GM21619 (cell line): ENCODE data around the gene MYT1.
"Not testable (repeated sequence)": the region's sequence is repeated elsewhere in the genome, so short reads cannot be mapped to it uniquely, and the experiment has no call there.

ENCODE experiments used
- ATAC-seq: cut with Tn5 transposase; IDR thresholded peaks from one replicate; pipeline ENCODE4 v1.9.1; 2021; ENCODE audit not compliant: unreplicated experiment

MYT1 gene

GRCh38 chr20:64258071-64258823 lies 94.0 kb downstream of the MYT1 start:
- ATAC-seq, result no peak

DNA sequence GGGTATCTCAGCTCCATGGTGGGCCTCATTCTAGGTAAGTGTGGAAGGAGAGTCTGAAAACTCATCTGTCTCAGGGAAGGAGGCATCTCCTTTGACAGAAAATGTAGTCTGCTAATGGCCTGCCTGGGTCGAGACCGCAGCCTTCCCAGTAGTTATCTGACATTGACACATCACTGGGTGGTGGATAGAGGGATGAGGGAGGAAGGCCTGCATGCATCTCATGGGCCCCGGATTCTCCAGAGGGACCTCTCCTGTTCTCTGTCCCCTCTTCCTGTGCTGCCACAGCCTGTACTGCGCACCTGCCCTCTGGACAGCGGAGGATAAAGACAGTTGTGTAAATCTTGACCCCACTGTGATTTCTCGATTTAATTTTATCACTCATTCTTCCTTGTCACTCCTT lies 96.0 kb downstream of the MYT1 start:
- ATAC-seq, result no peak

- ATAC-seq, result no peak
Observed at GRCh38 chr20:64261138-64261537, 96.9 kb downstream of the MYT1 start.

- no peak for ATAC-seq
Observed at GRCh38 chr20:64264091-64264490, 99.8 kb downstream of the MYT1 start.

DNA sequence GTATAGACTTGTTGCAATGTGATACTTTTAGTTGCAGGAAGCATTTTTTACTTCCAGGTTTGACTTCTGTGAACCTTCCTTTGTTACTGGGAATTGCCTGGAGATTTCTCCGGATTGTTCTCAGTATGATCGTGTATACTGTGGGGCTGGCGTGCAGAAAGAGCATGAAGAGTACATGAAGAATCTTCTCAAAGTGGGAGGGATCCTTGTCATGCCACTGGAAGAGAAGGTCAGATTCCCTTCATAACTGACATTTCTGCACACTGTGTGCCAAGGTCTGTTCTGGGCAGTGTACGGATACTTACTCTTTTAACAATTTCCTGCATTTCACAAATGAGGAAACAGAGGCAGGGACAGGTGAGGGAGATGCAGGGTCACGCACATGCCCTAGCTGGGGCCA lies 100.9 kb downstream of the MYT1 start:
- ATAC-seq, result no peak

- ATAC-seq, result no peak
Observed at GRCh38 chr20:64266988-64267387, 102.7 kb downstream of the MYT1 start.

GRCh38 chr20:64268174-64268573 lies 103.9 kb downstream of the MYT1 start:
- ATAC-seq, result no peak

- ATAC-seq, result no peak
Observed at GRCh38 chr20:64269604-64270411, 105.6 kb downstream of the MYT1 start.

- no peak for ATAC-seq
Observed at GRCh38 chr20:64271636-64272035, 107.4 kb downstream of the MYT1 start.

- no peak for ATAC-seq
Observed at GRCh38 chr20:64273109-64273508, 108.9 kb downstream of the MYT1 start.

GRCh38 chr20:64276817-64277216 lies 112.6 kb downstream of the MYT1 start:
- ATAC-seq, result no peak

DNA sequence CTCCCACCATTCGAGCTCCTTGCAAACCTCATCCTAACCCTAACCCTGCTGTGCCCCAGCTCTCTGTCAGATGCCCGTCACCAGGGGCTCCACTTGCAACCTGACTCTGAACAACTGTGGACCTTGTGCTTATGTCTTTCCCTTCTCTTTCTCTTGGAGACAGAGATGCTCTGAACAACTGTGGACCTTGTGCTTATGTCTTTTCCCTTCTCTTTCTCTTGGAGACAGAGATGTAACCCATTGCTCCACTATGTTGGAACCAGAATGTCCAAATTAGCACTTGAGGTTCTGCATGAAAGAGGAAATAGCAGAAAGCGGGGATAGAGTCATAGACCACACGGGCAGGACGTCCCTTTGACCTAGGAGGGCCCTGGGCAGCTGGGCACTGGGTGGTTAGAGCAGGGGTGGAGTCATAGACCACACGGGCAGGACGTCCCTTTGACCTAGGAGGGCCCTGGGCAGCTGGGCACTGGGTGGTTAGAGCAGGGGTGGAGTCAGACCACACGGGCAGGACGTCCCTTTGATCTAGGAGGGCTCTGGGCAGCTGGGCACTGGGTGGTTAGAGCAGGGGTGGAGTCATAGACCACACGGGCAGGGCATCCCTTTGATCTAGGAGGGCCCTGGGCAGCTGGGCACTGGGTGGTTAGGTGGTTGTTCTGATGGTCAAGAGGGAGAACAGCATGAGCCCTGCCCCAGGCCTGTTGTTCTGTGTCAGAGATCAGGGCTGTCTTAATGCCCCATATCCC lies 113.5 kb downstream of the MYT1 start:
- no peak for ATAC-seq

DNA sequence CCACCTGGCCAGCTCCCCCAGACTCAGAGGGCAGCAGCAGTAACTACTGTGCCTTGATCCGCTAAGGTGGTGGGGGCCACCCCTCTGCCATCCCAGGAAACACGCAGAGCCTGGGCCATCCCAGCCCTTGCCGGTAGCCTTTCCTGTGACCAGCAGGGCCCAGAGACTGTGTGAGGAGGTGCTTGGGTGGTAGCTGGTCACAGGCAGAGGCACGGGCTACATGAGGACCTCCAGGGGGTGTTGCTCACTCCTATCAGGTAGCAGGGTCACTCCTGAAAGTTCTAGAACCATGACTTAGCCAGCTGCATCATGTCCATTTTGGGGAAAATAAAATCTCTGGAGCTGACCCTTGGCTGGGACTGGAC lies 114.0 kb downstream of the MYT1 start:
- no peak for ATAC-seq

- no peak for ATAC-seq
Observed at GRCh38 chr20:64279826-64280459, 115.7 kb downstream of the MYT1 start.

- ATAC-seq, result no peak
Observed at GRCh38 chr20:64280460-64280843, 116.2 kb downstream of the MYT1 start.

GRCh38 chr20:64283646-64284045 lies 119.4 kb downstream of the MYT1 start:
- ATAC-seq, result no peak

GRCh38 chr20:64285579-64286446 lies 121.6 kb downstream of the MYT1 start:
- peak; percentile 91 for ATAC-seq

DNA sequence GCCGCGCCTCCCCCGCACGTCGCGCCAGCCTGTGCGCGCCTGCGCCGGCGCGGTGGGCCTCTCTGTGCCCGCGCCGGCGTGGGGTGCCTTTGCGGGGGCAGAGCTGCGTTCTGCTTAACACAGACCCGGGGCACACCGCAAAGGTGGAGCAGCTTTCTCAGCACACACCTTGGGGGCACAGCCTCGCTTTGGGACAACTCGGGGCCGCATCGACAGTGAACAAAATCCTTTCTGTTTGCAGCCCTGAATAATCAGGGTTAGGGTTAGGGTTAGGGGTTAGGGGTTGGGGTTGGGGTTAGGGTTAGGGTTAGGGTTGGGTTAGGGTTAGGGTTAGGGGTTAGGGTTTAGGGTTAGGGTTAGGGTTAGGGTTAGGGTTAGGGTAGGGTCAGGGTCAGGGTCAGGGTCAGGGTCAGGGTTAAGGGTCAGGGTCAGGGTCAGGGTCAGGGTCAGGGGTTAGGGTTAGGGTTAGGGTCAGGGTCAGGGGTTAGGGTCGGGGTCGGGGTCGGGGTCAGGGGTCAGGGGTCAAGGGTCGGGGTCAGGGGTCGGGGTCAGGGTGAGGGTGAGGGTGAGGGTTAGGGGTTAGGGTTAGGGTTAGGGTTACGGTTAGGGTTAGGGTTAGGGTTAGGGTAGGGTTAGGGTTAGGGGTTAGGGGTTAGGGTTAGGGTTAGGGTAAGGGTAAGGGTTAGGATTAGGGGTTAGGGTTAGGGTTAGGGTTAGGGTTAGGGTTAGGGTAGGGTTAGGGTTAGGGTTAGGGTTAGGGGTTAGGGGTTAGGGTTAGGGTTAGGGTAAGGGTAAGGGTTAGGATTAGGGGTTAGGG lies 122.4 kb downstream of the MYT1 start:
- ATAC-seq, result not testable (repeated sequence)

GRCh38 chr20:64287264-64287590 lies 123.0 kb downstream of the MYT1 start:
- ATAC-seq, result not testable (repeated sequence)
